Measurements from ENCODE around the gene MAD2L1.

The MAD2L1 gene

GRCh38 chr4:120037411-120037810 is 29.2 kb downstream of the MAD2L1 start:
- TF ChIP-seq CEBPB (IDR thresholded peaks at IDR 0.05) (no peak), EGR1 (IDR thresholded peaks at IDR 0.05) (no peak), NFIC (IDR thresholded peaks at IDR 0.05) (no peak), ZBTB7A (IDR thresholded peaks at IDR 0.05; ENCODE audit: low read depth) (no peak), FOXM1 (IDR thresholded peaks at IDR 0.05; ENCODE audit: borderline replicate concordance, low read depth) (no peak), TAF1 (IDR thresholded peaks at IDR 0.05; ENCODE audit: low read depth) (no peak), RAD21 (IDR thresholded peaks at IDR 0.05; ENCODE audit: low read depth) (no peak), TEAD4 (IDR thresholded peaks at IDR 0.05) (no peak), EP300 (IDR thresholded peaks at IDR 0.05; ENCODE audit: borderline replicate concordance) (no peak), REST (IDR thresholded peaks at IDR 0.05; ENCODE audit: low read depth) (no peak), TCF12 (IDR thresholded peaks at IDR 0.05; ENCODE audit: low read depth) (no peak), CREB1 (IDR thresholded peaks at IDR 0.05; ENCODE audit: low read depth) (no peak), YY1 (IDR thresholded peaks at IDR 0.05; ENCODE audit: low read depth) (no peak), USF1 (IDR thresholded peaks at IDR 0.05) (no peak)
- TF ChIP-seq, protein P1, sequence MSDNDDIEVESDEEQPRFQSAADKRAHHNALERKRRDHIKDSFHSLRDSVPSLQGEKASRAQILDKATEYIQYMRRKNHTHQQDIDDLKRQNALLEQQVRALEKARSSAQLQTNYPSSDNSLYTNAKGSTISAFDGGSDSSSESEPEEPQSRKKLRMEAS (IDR thresholded peaks at IDR 0.05): no peak

- TF ChIP-seq EP300 (IDR thresholded peaks at IDR 0.05; ENCODE audit: borderline replicate concordance) (no peak), YY1 (IDR thresholded peaks at IDR 0.05; ENCODE audit: low read depth) (no peak), CREB1 (IDR thresholded peaks at IDR 0.05; ENCODE audit: low read depth) (no peak), USF1 (IDR thresholded peaks at IDR 0.05) (no peak)
Measured at GRCh38 chr4:120034913-120035312, 31.7 kb downstream of the MAD2L1 start.

GRCh38 chr4:120026853-120027252 is 39.8 kb downstream of the MAD2L1 start:
- TF ChIP-seq ZBTB7A (IDR thresholded peaks at IDR 0.05; ENCODE audit: low read depth) (no peak), CREB1 (IDR thresholded peaks at IDR 0.05; ENCODE audit: low read depth) (no peak), EP300 (IDR thresholded peaks at IDR 0.05; ENCODE audit: borderline replicate concordance) (no peak), YY1 (IDR thresholded peaks at IDR 0.05; ENCODE audit: low read depth) (no peak), REST (IDR thresholded peaks at IDR 0.05; ENCODE audit: low read depth) (no peak), USF1 (IDR thresholded peaks at IDR 0.05) (no peak), RAD21 (IDR thresholded peaks at IDR 0.05; ENCODE audit: low read depth) (no peak), NFIC (IDR thresholded peaks at IDR 0.05) (no peak), TEAD4 (IDR thresholded peaks at IDR 0.05) (no peak), CEBPB (IDR thresholded peaks at IDR 0.05) (no peak), TAF1 (IDR thresholded peaks at IDR 0.05; ENCODE audit: low read depth) (no peak), TCF12 (IDR thresholded peaks at IDR 0.05; ENCODE audit: low read depth) (no peak), FOXM1 (IDR thresholded peaks at IDR 0.05; ENCODE audit: borderline replicate concordance, low read depth) (no peak), EGR1 (IDR thresholded peaks at IDR 0.05) (no peak)
- TF ChIP-seq, protein P1 (IDR thresholded peaks at IDR 0.05): no peak

DNA sequence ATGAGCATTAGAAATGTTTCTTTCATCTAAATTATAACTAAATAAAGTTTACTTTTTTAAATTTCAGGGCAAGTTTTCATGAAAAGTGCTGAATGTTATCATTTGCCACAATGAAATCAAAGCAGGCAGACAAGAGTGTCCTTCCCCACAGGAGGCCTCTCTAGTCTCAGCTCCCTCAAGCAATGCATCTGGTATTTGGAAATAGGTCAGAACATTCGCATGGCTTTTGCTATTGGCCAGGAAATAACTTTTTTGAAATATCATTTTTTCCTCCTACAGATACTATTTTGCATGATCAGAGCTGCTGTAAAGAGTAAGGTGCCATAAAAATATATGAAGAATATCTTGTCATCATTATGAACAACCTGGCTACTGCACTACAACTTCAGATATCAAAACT is 41.1 kb downstream of the MAD2L1 start:
- TF ChIP-seq CEBPB (IDR thresholded peaks at IDR 0.05) (no peak), EGR1 (IDR thresholded peaks at IDR 0.05) (no peak), USF1 (IDR thresholded peaks at IDR 0.05) (no peak), TEAD4 (IDR thresholded peaks at IDR 0.05) (no peak), CREB1 (IDR thresholded peaks at IDR 0.05; ENCODE audit: low read depth) (no peak), NFIC (IDR thresholded peaks at IDR 0.05) (no peak)
- TF ChIP-seq, protein P1 (IDR thresholded peaks at IDR 0.05): no peak

GRCh38 chr4:120018786-120019185 is 47.9 kb downstream of the MAD2L1 start:
- TF ChIP-seq YY1 (IDR thresholded peaks at IDR 0.05; ENCODE audit: low read depth): no peak
- TF ChIP-seq NFIC (IDR thresholded peaks at IDR 0.05): no peak
- no peak for TF ChIP-seq USF1 (IDR thresholded peaks at IDR 0.05)
- no peak for TF ChIP-seq TEAD4 (IDR thresholded peaks at IDR 0.05)
- TF ChIP-seq CREB1 (IDR thresholded peaks at IDR 0.05; ENCODE audit: low read depth): no peak
- TF ChIP-seq EP300 (IDR thresholded peaks at IDR 0.05; ENCODE audit: borderline replicate concordance): no peak
- no peak for TF ChIP-seq FOXM1 (IDR thresholded peaks at IDR 0.05; ENCODE audit: borderline replicate concordance, low read depth)
- TF ChIP-seq RAD21 (IDR thresholded peaks at IDR 0.05; ENCODE audit: low read depth): no peak
- TF ChIP-seq ZBTB7A (IDR thresholded peaks at IDR 0.05; ENCODE audit: low read depth): no peak
- no peak for TF ChIP-seq CEBPB (IDR thresholded peaks at IDR 0.05)
- TF ChIP-seq REST (IDR thresholded peaks at IDR 0.05; ENCODE audit: low read depth): no peak
- no peak for TF ChIP-seq TCF12 (IDR thresholded peaks at IDR 0.05; ENCODE audit: low read depth)
